ENCODE results near the gene KRTAP12-3.
"Not testable (repeated sequence)": the region's sequence is repeated elsewhere in the genome, so short reads cannot be mapped to it uniquely, and the experiment has no call there.

DNA sequence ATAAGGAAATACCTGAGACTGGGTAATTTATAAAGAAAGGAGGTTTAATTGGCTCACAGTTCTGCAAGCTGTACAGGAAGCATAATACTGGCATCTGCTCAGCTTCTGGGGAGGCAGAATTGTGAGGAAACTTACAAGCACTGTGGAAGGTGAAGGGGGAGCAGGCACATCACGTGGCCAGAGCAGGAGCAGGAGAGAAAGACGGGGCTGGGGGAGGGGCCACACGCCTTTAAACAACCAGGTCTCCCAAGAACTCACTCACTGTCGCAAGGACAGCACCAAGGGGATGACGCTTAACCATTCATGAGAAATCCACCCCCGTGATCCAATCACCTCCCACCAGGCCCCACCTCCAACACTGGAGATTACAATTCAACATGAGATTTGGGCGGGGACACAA lies 3.8 kb downstream of the KRTAP12-3 start:
- TF ChIP-seq EZH2 (IDR thresholded peaks at IDR 0.05); POLR2AphosphoS5 (IDR thresholded peaks at IDR 0.05; ENCODE audit: borderline replicate concordance, low read depth, low read length); FOXP2 (optimal IDR thresholded peaks at IDR 0.05; ENCODE audit: control extremely low read depth, extremely low read length, insufficient read depth): not testable (repeated sequence)

Measured in SK-N-MC (cell line).